Thymus (tissue), 11 donors: ENCODE measurements around the gene RER1. TPM values are rescaled to one million over a fixed set of nuclear protein-coding genes. Genes with fewer than 3 reads are reported as not detected.

Source experiments
- DNase-seq, 9 donors: peaks; one replicate each; pipeline ENCODE4 v3.0.0-alpha.2; 2013; ENCODE audit warnings: low spot score in 9 of 9, low read depth in 6 of 9, missing footprints in 1 of 9
- H3K27ac ChIP-seq, 2 donors: one replicate each; pipeline ENCODE4 v1.5.1; 2013; ENCODE audit warnings: control low read depth in 1 of 2, low read depth in 1 of 2, low read length in 1 of 2, mild to moderate bottlenecking in 1 of 2, moderate library complexity in 1 of 2
- H3K27me3 ChIP-seq, 2 donors: one replicate each; pipeline ENCODE4 v1.5.1; 2013; ENCODE audit warnings: low read length in 1 of 2; ENCODE audit not compliant: control insufficient read depth in 2 of 2, insufficient read depth in 1 of 2
- H3K36me3 ChIP-seq, 2 donors: one replicate each; pipeline ENCODE4 v1.5.1; 2013; ENCODE audit warnings: low read length in 1 of 2, mild to moderate bottlenecking in 1 of 2, moderate library complexity in 1 of 2; ENCODE audit not compliant: control insufficient read depth in 2 of 2, insufficient read depth in 2 of 2
- H3K4me1 ChIP-seq, 2 donors: one replicate each; pipeline ENCODE4 v1.5.1; 2013; ENCODE audit warnings: low read length in 2 of 2; ENCODE audit not compliant: control insufficient read depth in 2 of 2, insufficient read depth in 2 of 2
- H3K4me3 ChIP-seq, 2 donors: one replicate each; pipeline ENCODE4 v1.5.1; 2013; ENCODE audit warnings: low read length in 2 of 2, control low read depth in 1 of 2, mild to moderate bottlenecking in 1 of 2
- H3K9me3 ChIP-seq, 2 donors: one replicate each; pipeline ENCODE4 v1.5.1; 2013; ENCODE audit warnings: low read length in 1 of 2, mild to moderate bottlenecking in 1 of 2; ENCODE audit not compliant: control insufficient read depth in 2 of 2, insufficient read depth in 1 of 2
- WGBS: extraction: QIAGEN DNeasy Blood & Tissue Kit; methylation state at CpG from one replicate; pipeline ENCODE4 v1.1.7; 2013; 5-methylcytosine and 5-hydroxymethylcytosine counted together
- polyA plus RNA-seq: library from polyadenylated mRNA; stranded (reverse); fragments of 200-250 nt; gene quantifications from one replicate; pipeline ENCODE4 v1.2.3, GENCODE V29; 2013
- total RNA-seq: library from RNA; stranded (reverse); fragments of 120-200 nt; gene quantifications from one replicate; pipeline ENCODE4 v1.2.4, GENCODE V29; 2013
- donor health status: healthy.

Gene RER1
- total and polyA plus RNA-seq, 2 donors: 58.6 to 85.8 TPM

GRCh38 chr1:2408456-2408855, 16.8 kb downstream of the RER1 start:
- H3K36me3 ChIP-seq: peaks cover 27 to 38% of the 10 kb centered on the region in 2 donors
- H3K4me3 ChIP-seq: no peak overlapping the region
- no peak overlapping the region for H3K27ac ChIP-seq
- H3K9me3 ChIP-seq: no peaks in the 10 kb centered on the region
- DNase-seq: no peak
- H3K27me3 ChIP-seq: no peaks in the 10 kb centered on the region
- H3K4me1 ChIP-seq: peaks cover 10 to 12% of the 10 kb centered on the region in 2 donors
- WGBS: 98% methylated on average over 24 of the region's 24 CpGs

GRCh38 chr1:2408859-2409276, 17.2 kb downstream of the RER1 start:
- WGBS: 97% methylated on average over 13 of the region's 13 CpGs
- Histone ChIP-seq H3K4me1 (peaks cover 13 to 16% of the 10 kb centered on the region in 2 donors), H3K36me3 (peaks cover 24 to 33% of the 10 kb centered on the region in 2 donors), H3K27ac (no peak overlapping the region), H3K4me3 (no peak overlapping the region), H3K27me3 (no peaks in the 10 kb centered on the region), H3K9me3 (no peaks in the 10 kb centered on the region)
- DNase-seq: no peak

- WGBS: 98% methylated on average over 12 of the region's 12 CpGs
- peaks cover 15 to 25% of the 10 kb centered on the region in 2 donors for H3K36me3 ChIP-seq
- H3K4me1 ChIP-seq: peaks cover 19 to 25% of the 10 kb centered on the region in 2 donors
Observed at GRCh38 chr1:2409745-2410144, 18.1 kb downstream of the RER1 start.

GRCh38 chr1:2411801-2412394, 20.3 kb downstream of the RER1 start:
- Histone ChIP-seq H3K36me3 (peaks cover 6 to 7% of the 10 kb centered on the region in 2 donors), H3K27ac (peak overlapping the region in 1 of 2 donors; percentile 72), H3K27me3 (no peaks in the 10 kb centered on the region), H3K4me1 (peaks cover 32 to 46% of the 10 kb centered on the region in 2 donors), H3K9me3 (no peaks in the 10 kb centered on the region), H3K4me3 (peak overlapping the region; percentile 61 to 85)
- peak in 1 of 9 donors; percentile 11 for DNase-seq
- 12% methylated on average over 38 of the region's 38 CpGs for WGBS

More at GRCh38 chr1:2409745-2410144, 18.1 kb downstream of the RER1 start:
- no peaks in the 10 kb centered on the region for H3K9me3 ChIP-seq
- no peaks in the 10 kb centered on the region for H3K27me3 ChIP-seq
- H3K27ac ChIP-seq: no peak overlapping the region
- no peak overlapping the region for H3K4me3 ChIP-seq
- no peak for DNase-seq

GRCh38 chr1:2412395-2412772, 20.7 kb downstream of the RER1 start, which contains the start of gene PEX10:
PEX10 (minus strand) TSS chr1:2412564; CDS start chr1:2412502, 62 bp downstream.
- Histone ChIP-seq H3K9me3 (no peaks in the 10 kb centered on the region), H3K27me3 (no peaks in the 10 kb centered on the region), H3K4me3 (peak within 1 kb of the TSS; percentile 61 to 85), H3K36me3 (peaks cover 3 to 4% of the 10 kb centered on the region in 2 donors), H3K27ac (peak within 1 kb of the TSS; percentile 26 to 72), H3K4me1 (peaks cover 33 to 48% of the 10 kb centered on the region in 2 donors)
- DNase-seq: peak; percentile 70 to 98 (median 94)
- under 1% methylated on average over 55 of the region's 55 CpGs for WGBS

- H3K4me1 ChIP-seq: peaks cover 33 to 48% of the 10 kb centered on the region in 2 donors
- DNase-seq: peak in 1 of 9 donors; percentile 27
- no peaks in the 10 kb centered on the region for H3K9me3 ChIP-seq
- peak overlapping the region; percentile 54 to 85 for H3K4me3 ChIP-seq
- peak overlapping the region; percentile 26 to 64 for H3K27ac ChIP-seq
- peaks cover 0 to 4% of the 10 kb centered on the region in 2 donors for H3K36me3 ChIP-seq
- under 1% methylated on average over 66 of the region's 66 CpGs for WGBS
- no peaks in the 10 kb centered on the region for H3K27me3 ChIP-seq
Observed at GRCh38 chr1:2412773-2413494, 21.3 kb downstream of the RER1 start.

GRCh38 chr1:2413495-2414296, 22.1 kb downstream of the RER1 start:
- H3K27me3 ChIP-seq: peaks cover 0 to 7% of the 10 kb centered on the region in 2 donors
- no peak for DNase-seq
- peaks cover 33 to 48% of the 10 kb centered on the region in 2 donors for H3K4me1 ChIP-seq
- H3K27ac ChIP-seq: no peak overlapping the region
- H3K4me3 ChIP-seq: peak overlapping the region; percentile 54 to 85
- WGBS: 64% methylated on average over 28 of the region's 28 CpGs
- H3K9me3 ChIP-seq: no peaks in the 10 kb centered on the region
- no peaks in the 10 kb centered on the region for H3K36me3 ChIP-seq

- Histone ChIP-seq H3K27me3 (peaks cover 0 to 13% of the 10 kb centered on the region in 2 donors), H3K9me3 (no peaks in the 10 kb centered on the region), H3K4me1 (peaks cover 33 to 48% of the 10 kb centered on the region in 2 donors), H3K27ac (no peak overlapping the region), H3K36me3 (no peaks in the 10 kb centered on the region), H3K4me3 (no peak overlapping the region)
- WGBS: 5% methylated on average over 25 of the region's 25 CpGs
- peak in 8 of 9 donors; percentile 29 to 85 (median 70) for DNase-seq
Observed at GRCh38 chr1:2414297-2414958, 22.8 kb downstream of the RER1 start.
